ENCODE results near the gene ZBTB32. TPM values are rescaled to one million over a fixed set of nuclear protein-coding genes. Genes with fewer than 3 reads are reported as not detected.
"Not testable (repeated sequence)": the region's sequence is repeated elsewhere in the genome, so short reads cannot be mapped to it uniquely, and the experiment has no call there.

The ZBTB32 gene, protein sequence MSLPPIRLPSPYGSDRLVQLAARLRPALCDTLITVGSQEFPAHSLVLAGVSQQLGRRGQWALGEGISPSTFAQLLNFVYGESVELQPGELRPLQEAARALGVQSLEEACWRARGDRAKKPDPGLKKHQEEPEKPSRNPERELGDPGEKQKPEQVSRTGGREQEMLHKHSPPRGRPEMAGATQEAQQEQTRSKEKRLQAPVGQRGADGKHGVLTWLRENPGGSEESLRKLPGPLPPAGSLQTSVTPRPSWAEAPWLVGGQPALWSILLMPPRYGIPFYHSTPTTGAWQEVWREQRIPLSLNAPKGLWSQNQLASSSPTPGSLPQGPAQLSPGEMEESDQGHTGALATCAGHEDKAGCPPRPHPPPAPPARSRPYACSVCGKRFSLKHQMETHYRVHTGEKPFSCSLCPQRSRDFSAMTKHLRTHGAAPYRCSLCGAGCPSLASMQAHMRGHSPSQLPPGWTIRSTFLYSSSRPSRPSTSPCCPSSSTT
- total RNA-seq: under 1 TPM in 1 of 4 donors, not detected in 3; 0.38 TPM

DNA sequence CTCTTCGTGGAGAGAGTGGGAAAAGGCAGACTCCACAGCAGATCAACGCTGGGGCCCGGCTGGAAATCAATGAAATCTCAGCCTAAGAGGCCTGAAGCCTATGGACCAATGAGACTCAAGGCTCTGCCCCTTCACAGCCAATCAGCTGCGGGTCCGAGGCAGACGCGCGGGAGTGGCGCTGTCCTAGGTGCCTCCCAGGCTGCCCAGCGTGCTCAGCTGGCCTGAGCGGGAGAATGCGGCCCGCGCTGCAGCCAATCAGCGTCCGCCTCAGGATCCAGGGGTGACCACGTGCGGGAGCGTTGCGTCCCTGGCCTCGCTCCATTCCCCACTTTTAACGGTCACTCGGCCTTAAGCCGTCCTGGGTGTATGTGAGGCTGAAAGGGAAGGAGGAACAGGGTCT, at the start of gene ZBTB32:
ZBTB32 (plus strand) TSS at position 341 of the 400 bp plus-strand sequence. CDS start 10,069 bp downstream, outside the sequence.
- intact Hi-C loops (cut with DNase I): no loop called here
- Histone ChIP-seq H3K9me3 (no peaks in the 10 kb centered on the region), H3K27ac (no peak within 1 kb of the TSS), H3K27me3 (peaks cover 0 to 8% (median 0%) of the 10 kb centered on the region in 4 donors), H3K4me3 (no peak within 1 kb of the TSS), H3K4me1 (peaks cover 3 to 46% (median 11%) of the 10 kb centered on the region in 3 donors), H3K36me3 (no peaks in the 10 kb centered on the region)
- DNase-seq: no peak
- TF ChIP-seq POLR2A (IDR thresholded peaks at IDR 0.05): no peak
- TF ChIP-seq, protein P1, sequence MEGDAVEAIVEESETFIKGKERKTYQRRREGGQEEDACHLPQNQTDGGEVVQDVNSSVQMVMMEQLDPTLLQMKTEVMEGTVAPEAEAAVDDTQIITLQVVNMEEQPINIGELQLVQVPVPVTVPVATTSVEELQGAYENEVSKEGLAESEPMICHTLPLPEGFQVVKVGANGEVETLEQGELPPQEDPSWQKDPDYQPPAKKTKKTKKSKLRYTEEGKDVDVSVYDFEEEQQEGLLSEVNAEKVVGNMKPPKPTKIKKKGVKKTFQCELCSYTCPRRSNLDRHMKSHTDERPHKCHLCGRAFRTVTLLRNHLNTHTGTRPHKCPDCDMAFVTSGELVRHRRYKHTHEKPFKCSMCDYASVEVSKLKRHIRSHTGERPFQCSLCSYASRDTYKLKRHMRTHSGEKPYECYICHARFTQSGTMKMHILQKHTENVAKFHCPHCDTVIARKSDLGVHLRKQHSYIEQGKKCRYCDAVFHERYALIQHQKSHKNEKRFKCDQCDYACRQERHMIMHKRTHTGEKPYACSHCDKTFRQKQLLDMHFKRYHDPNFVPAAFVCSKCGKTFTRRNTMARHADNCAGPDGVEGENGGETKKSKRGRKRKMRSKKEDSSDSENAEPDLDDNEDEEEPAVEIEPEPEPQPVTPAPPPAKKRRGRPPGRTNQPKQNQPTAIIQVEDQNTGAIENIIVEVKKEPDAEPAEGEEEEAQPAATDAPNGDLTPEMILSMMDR (IDR thresholded peaks at IDR 0.05): no peak
- 47 to 54% methylated on average over 3 to 10 of the region's 24 CpGs for WGBS, 2 donors

DNA sequence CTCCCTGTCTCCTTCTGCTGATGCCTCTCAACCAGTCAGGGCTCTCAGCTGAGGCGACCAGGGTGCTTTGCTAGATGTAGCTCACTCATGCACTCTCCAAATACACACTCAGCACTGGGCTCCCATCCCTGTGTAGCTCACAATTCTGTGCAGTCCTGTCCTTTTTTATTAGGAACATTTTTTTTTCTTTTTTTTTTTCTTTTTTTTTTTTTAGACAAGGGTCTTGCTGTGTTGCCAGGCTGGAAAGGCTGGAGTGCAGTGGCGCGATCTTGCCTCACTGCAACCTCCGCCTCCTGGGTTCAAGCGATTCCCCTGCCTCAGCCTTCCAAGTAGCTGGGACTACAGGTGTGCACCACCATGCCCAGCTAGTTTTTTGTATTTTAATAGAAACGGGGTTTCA, 49.5 kb upstream of the ZBTB32 start:
- Histone ChIP-seq H3K36me3 (peaks cover 9 to 100% (median 69%) of the 10 kb centered on the region in 3 donors), H3K4me1 (peaks cover 0 to 15% (median under 1%) of the 10 kb centered on the region in 3 donors)
- H3K27ac ChIP-seq; DNase-seq; H3K9me3 ChIP-seq; H3K4me3 ChIP-seq; intact Hi-C loops (cut with DNase I); H3K27me3 ChIP-seq: not testable (repeated sequence)
- 88 to 95% methylated on average over 5 to 6 of the region's 6 CpGs for WGBS, 2 donors

DNA sequence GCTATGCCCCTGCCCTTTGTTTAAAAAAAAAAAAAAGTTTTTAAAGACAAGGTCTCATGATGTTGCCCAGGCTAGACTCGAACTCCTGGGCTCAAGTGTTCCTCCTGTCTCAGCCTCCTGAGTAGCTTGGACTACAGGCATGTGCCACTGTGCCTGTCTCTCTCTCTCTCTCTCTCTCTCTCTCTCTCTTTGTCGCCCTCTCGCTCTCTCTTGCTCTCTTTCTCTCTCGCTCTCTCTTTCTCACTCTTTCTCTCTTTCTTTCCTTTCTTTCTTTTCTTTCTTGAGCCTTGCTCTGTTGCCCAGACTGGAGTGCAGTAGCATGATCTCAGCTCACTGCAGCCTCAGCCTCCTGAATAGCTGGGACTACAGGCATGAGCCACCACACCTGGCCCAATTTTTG, 48.8 kb upstream of the ZBTB32 start:
- TF ChIP-seq, protein P1 (IDR thresholded peaks at IDR 0.05): no peak
- no peak for TF ChIP-seq POLR2A (IDR thresholded peaks at IDR 0.05)
- Histone ChIP-seq H3K9me3 (no peaks in the 10 kb centered on the region), H3K36me3 (peaks cover 9 to 100% (median 77%) of the 10 kb centered on the region in 3 donors), H3K27me3 (no peaks in the 10 kb centered on the region), H3K27ac (no peak overlapping the region), H3K4me3 (no peak overlapping the region), H3K4me1 (peaks cover 0 to 7% (median 0%) of the 10 kb centered on the region in 3 donors)
- DNase-seq: no peak
- WGBS, 2 donors: 90 to 99% methylated on average over 4 of the region's 4 CpGs
- intact Hi-C loops (cut with DNase I): no loop called here

DNA sequence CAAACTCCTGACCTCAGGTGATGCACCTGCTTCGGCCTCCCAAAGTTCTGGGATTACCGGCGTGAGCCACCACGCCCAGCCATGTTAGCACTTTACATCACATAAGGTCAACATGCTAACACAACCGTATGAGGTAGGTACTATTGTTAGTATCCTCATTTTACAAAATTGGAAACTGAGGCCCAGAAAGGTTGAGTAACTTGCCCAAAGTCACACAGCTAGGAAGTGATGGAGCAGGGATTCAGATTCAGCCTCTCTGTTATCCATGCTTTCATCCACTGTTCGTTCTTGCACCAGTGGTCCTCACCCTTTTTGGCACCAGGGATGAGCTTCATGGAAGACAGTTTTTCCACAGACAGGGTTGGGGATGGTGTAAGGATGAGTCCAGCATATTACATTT, 47.7 kb upstream of the ZBTB32 start:
- H3K9me3 ChIP-seq: no peaks in the 10 kb centered on the region
- TF ChIP-seq, protein P1 (IDR thresholded peaks at IDR 0.05): no peak
- no peak for TF ChIP-seq POLR2A (IDR thresholded peaks at IDR 0.05)
- no peaks in the 10 kb centered on the region for H3K27me3 ChIP-seq
- H3K36me3 ChIP-seq: peaks cover 9 to 100% (median 69%) of the 10 kb centered on the region in 3 donors
- no peak overlapping the region for H3K27ac ChIP-seq
- WGBS, 2 donors: 89 to 91% methylated on average over 6 of the region's 6 CpGs
- intact Hi-C loops (cut with DNase I): no loop called here
- no peak overlapping the region for H3K4me3 ChIP-seq
- H3K4me1 ChIP-seq: no peaks in the 10 kb centered on the region
- DNase-seq: no peak

DNA sequence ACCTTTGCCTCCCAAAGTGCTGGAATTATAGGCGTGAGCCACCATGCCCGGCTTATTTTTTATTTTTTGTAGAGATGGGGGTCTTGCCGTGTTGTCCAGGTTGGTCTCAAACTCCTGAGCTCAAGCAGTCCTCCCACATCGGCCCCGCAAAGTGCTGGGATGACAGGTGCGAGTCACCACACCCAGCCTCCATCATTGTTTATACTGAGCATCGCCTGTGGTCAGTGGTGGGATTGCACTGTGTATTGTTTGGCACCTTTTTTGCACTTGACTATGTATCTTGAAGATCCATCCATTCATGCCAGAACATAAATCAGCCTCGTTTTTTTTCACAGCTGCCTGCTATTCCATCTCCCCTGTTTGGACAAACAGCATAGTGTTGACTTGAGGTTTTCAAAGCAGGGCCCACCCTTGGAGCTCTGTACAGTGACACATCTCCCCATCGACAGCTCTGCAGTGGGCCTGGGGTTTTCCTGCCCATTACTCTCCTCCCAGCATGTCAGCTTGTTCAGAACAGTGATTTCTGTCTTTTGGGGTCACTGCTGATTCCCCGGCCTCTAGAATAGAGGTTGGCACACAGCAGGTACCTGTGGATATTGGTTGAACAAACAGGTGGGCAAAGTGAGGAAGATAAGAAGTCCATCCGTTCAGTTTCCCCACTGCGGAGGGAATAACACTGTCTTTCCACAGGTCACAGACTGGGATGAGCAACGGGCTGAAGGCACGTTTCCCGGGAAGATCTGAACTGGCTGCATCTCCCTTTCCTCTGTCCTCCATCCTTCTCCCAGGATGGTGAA, 46.3 kb upstream of the ZBTB32 start:
- TF ChIP-seq, protein P1 (IDR thresholded peaks at IDR 0.05): peak in 1 of 6 experiments; percentile 28
- TF ChIP-seq POLR2A (IDR thresholded peaks at IDR 0.05): no peak
- intact Hi-C loops (cut with DNase I): no loop called here
- H3K4me3 ChIP-seq: no peak overlapping the region
- H3K27me3 ChIP-seq: no peaks in the 10 kb centered on the region
- no peaks in the 10 kb centered on the region for H3K4me1 ChIP-seq
- H3K9me3 ChIP-seq: no peaks in the 10 kb centered on the region
- H3K27ac ChIP-seq: no peak overlapping the region
- WGBS, 2 donors: 75 to 83% methylated on average over 12 to 14 of the region's 15 CpGs
- peaks cover 9 to 100% (median 61%) of the 10 kb centered on the region in 3 donors for H3K36me3 ChIP-seq
- DNase-seq: no peak
